GM12878 (cell line): ENCODE results near the gene CLEC16A. TPM values are rescaled to one million over a fixed set of nuclear protein-coding genes. Genes with fewer than 3 reads are reported as not detected.

ENCODE experiments used
- ATAC-seq: fragments of 200-7000 bp; cut with Tn5 transposase; 3 replicates; pipeline ENCODE4 v1.9.1; 2020; ENCODE audit warnings: mild to moderate bottlenecking, moderate library complexity
- BruUV-seq: library from RNA; stranded (reverse); fragments of 400-500 nt; replicated peaks from 2 replicates; lab custom pipeline; 2021; lab: Mats Ljungman, UMichigan
- CTCF ChIA-PET: fragments of 300-600 bp; sonication (Branson Sonifier 250); formaldehyde crosslinking; extraction: SDS; loops from one replicate; lab custom pipeline; 2021; ENCODE audit warnings: inconsistent platforms; lab: Yijun Ruan, JAX
- POLR2A ChIA-PET: fragments of 350-600 bp; formaldehyde crosslinking; extraction: SDS; loops from one replicate; lab custom pipeline; 2021; ENCODE audit warnings: inconsistent platforms; lab: Charles Lee
- RAD21 ChIA-PET: fragments of 300-600 bp; sonication (Branson Sonifier 250); formaldehyde crosslinking; loops from one replicate; lab custom pipeline; 2023; ENCODE audit warnings: antibody characterized with exemption; ENCODE audit not compliant: unreplicated experiment; lab: Charles Lee
- SMC1A ChIA-PET: fragments of 300-600 bp; sonication (Branson Sonifier 250); formaldehyde crosslinking; loops from one replicate; lab custom pipeline; 2023; ENCODE audit not compliant: unreplicated experiment, uncharacterized antibody; lab: Charles Lee
- DNase-seq: peaks from one replicate; pipeline ENCODE4 v3.0.0-alpha.2; 2011; ENCODE audit warnings: low read depth, low spot score
- FAIRE-seq: peaks from 3 replicates; lab custom pipeline; 2011; peaks lifted over from hg19 to GRCh38; lab: Jason Lieb, UNC
- H2AFZ ChIP-seq: 2 replicates; pipeline ENCODE4 v1.6.0; 2011; ENCODE audit warnings: low read depth, low read length, control low read depth; ENCODE audit not compliant: control insufficient read depth
- H3K27ac ChIP-seq: 2 replicates; pipeline ENCODE4 v1.5.1; 2011; ENCODE audit warnings: control low read depth; ENCODE audit not compliant: control insufficient read depth, insufficient read depth
- H3K27me3 ChIP-seq, 2 experiments: replicated peaks in 1 of 2; 2 replicates each; pipeline versions ENCODE4 v1.6.0 to v1.6.1; 2011; ENCODE audit warnings: low read length in 1 of 2; ENCODE audit not compliant: control insufficient read depth in 2 of 2, insufficient read depth in 2 of 2
- H3K36me3 ChIP-seq, 2 experiments: 2 replicates each; pipeline ENCODE4 v1.5.1; 2011; ENCODE audit warnings: low read length in 1 of 2; ENCODE audit not compliant: control insufficient read depth in 2 of 2, insufficient read depth in 2 of 2
- H3K4me1 ChIP-seq: 2 replicates; pipeline ENCODE4 v1.6.1; 2011; ENCODE audit warnings: mild to moderate bottlenecking, low read length, moderate library complexity, mixed read lengths; ENCODE audit not compliant: control insufficient read depth, insufficient read depth
- H3K4me2 ChIP-seq: 2 replicates; pipeline ENCODE4 v1.6.0; 2011; ENCODE audit warnings: control low read depth; ENCODE audit not compliant: control insufficient read depth, insufficient read depth
- H3K4me3 ChIP-seq: fragments of 200-600 bp; sonication (generic); 2 replicates; pipeline ENCODE4 v1.5.1; 2016
- H3K79me2 ChIP-seq: 2 replicates; pipeline ENCODE4 v1.6.0; 2011; ENCODE audit warnings: low read length; ENCODE audit not compliant: control insufficient read depth, insufficient read depth
- H3K9ac ChIP-seq: 2 replicates; pipeline ENCODE4 v1.8.0; 2011; ENCODE audit warnings: low read length, control low read depth, mixed read lengths; ENCODE audit not compliant: control insufficient read depth, insufficient read depth
- H3K9me3 ChIP-seq: replicated peaks from 3 replicates; pipeline ENCODE4 v1.5.1; 2011; ENCODE audit warnings: mild to moderate bottlenecking, low read length; ENCODE audit not compliant: control insufficient read depth, insufficient read depth
- H4K20me1 ChIP-seq: 2 replicates; pipeline ENCODE4 v1.6.0; 2011; ENCODE audit not compliant: control insufficient read depth, insufficient read depth
- BRCA1 ChIP-seq: IDR thresholded peaks from 2 replicates; pipeline ENCODE4 v1.6.1; 2011; ENCODE audit warnings: low read depth, low read length, improper control_type of control experiment
- CREB1 ChIP-seq: IDR thresholded peaks from 2 replicates; pipeline ENCODE4 v1.6.1; 2012; ENCODE audit warnings: low read depth, mild to moderate bottlenecking, inconsistent platforms
- FOXM1 ChIP-seq: IDR thresholded peaks from 2 replicates; pipeline ENCODE4 v1.6.1; 2012; ENCODE audit warnings: low read depth, mild to moderate bottlenecking, inconsistent platforms, low read length, moderate library complexity
- IKZF1 ChIP-seq: fragments of 450-650 bp; conservative IDR thresholded peaks from 2 replicates; pipeline ENCODE4 v1.6.1; 2017; ENCODE audit warnings: antibody characterized with exemption, mild to moderate bottlenecking
- KDM1A ChIP-seq: fragments of 200-600 bp; sonication (generic); IDR thresholded peaks from 2 replicates; pipeline ENCODE4 v1.6.1; 2016; ENCODE audit warnings: borderline replicate concordance
- MEF2B ChIP-seq: fragments of 450-650 bp; IDR thresholded peaks from 2 replicates; pipeline ENCODE4 v1.6.1; 2018; ENCODE audit warnings: mild to moderate bottlenecking, moderate library complexity; ENCODE audit not compliant: partially characterized antibody, poor library complexity, severe bottlenecking
- MYB ChIP-seq: fragments of 150-350 bp; IDR thresholded peaks from 2 replicates; pipeline ENCODE4 v1.6.1; 2014; ENCODE audit warnings: mild to moderate bottlenecking, low read depth, low read length, borderline replicate concordance
- NRF1 ChIP-seq: conservative IDR thresholded peaks from 2 replicates; pipeline ENCODE4 v1.6.1; 2011; ENCODE audit warnings: mild to moderate bottlenecking, low read depth, low read length, improper control_type of control experiment
- POLR2AphosphoS5 ChIP-seq: IDR thresholded peaks from 2 replicates; pipeline ENCODE4 v1.6.1; 2011; ENCODE audit warnings: mild to moderate bottlenecking, low read length, inconsistent platforms
- RAD51 ChIP-seq: fragments of 450-650 bp; IDR thresholded peaks from 2 replicates; pipeline ENCODE4 v1.6.1; 2016; ENCODE audit warnings: moderate library complexity, mild to moderate bottlenecking, inconsistent platforms
- SREBF1 ChIP-seq: IDR thresholded peaks from 2 replicates; pipeline ENCODE4 v1.6.1; 2012; ENCODE audit warnings: mild to moderate bottlenecking, low read length
- STAT3 ChIP-seq: IDR thresholded peaks from 2 replicates; pipeline ENCODE4 v1.6.1; 2011; ENCODE audit warnings: low read depth, low read length, improper control_type of control experiment
- TAF1 ChIP-seq: IDR thresholded peaks from 2 replicates; pipeline ENCODE4 v1.6.1; 2011; ENCODE audit warnings: mild to moderate bottlenecking, low read depth, low read length, borderline replicate concordance
- ZNF207 ChIP-seq: fragments of 450-650 bp; IDR thresholded peaks from 2 replicates; pipeline ENCODE4 v1.6.1; 2014; ENCODE audit warnings: antibody characterized with exemption, mild to moderate bottlenecking, borderline replicate concordance
- ZNF24 ChIP-seq: fragments of 450-650 bp; IDR thresholded peaks from 2 replicates; pipeline ENCODE4 v1.6.1; 2017; ENCODE audit warnings: antibody characterized with exemption, mild to moderate bottlenecking
- ZSCAN29 ChIP-seq: fragments of 450-650 bp; IDR thresholded peaks from 2 replicates; pipeline ENCODE4 v1.6.1; 2017; ENCODE audit warnings: mild to moderate bottlenecking, moderate library complexity
- WGBS: methylation state at CpG from one replicate; pipeline ENCODE4 v1.1.6; 2016; ENCODE audit warnings: low lambda C conversion rate; ENCODE audit not compliant: insufficient replicate concordance, insufficient coverage; ENCODE audit errors: missing lambda C conversion rate; 5-methylcytosine and 5-hydroxymethylcytosine counted together
- in situ Hi-C: fragments of 300-500 bp; cut with MboI; formaldehyde crosslinking; loops from 9 replicates; pipeline ENCODE4 v1.14.3; 2018; ENCODE audit warnings: mixed read lengths
- intact Hi-C: fragments of 100-400 bp; cut with micrococcal nuclease; formaldehyde crosslinking; loops from one replicate; pipeline ENCODE4 v1.14.2; 2022; ENCODE audit not compliant: unreplicated experiment
- polyA plus RNA-seq, 11 experiments: library from polyadenylated mRNA; depleted of rRNA in 4 of 11; unstranded in 6 of 11; stranded (reverse) in 5 of 11; fragments of >200 nt; fragmentation: Nextera tagmentation in 4 of 11; fragmentation: Illumina TruSeq in 1 of 11; extraction: Ambion mirVana in 4 of 11; extraction: Trizol in 1 of 11; gene quantifications; 1 replicate in 1 of 11; 2 replicates in 10 of 11; pipeline versions ENCODE4 v1.2.1 to v1.2.3, GENCODE V29; 2011 to 2016; ENCODE audit warnings: inconsistent platforms in 2 of 11, missing spikeins in 2 of 11, low read depth in 1 of 11
- total RNA-seq, 4 experiments: library from RNA; depleted of rRNA in 3 of 4; stranded (reverse); fragments of >200 nt in 3 of 4; fragmentation: Illumina TruSeq in 1 of 4; extraction: Trizol in 1 of 4; gene quantifications; 2 replicates each; pipeline versions ENCODE4 v1.2.1 to v1.2.3, GENCODE V29; 2013 to 2021
- TF ChIP-seq, protein P1 (sequence below): IDR thresholded peaks from 2 replicates; pipeline ENCODE4 v1.6.1; 2012; ENCODE audit warnings: low read depth, low read length, improper control_type of control experiment

The CLEC16A gene
- total and polyA plus RNA-seq, 10 of the 15 experiments (the other 5 are each of a cell fraction or from before 2014, with no cell fraction given): 1.5 to 28.8 (median 19.2) TPM

- in situ Hi-C loops: no loop called here
Observed at GRCh38 chr16:11149011-11149616, 204.8 kb downstream of the CLEC16A start.

DNA sequence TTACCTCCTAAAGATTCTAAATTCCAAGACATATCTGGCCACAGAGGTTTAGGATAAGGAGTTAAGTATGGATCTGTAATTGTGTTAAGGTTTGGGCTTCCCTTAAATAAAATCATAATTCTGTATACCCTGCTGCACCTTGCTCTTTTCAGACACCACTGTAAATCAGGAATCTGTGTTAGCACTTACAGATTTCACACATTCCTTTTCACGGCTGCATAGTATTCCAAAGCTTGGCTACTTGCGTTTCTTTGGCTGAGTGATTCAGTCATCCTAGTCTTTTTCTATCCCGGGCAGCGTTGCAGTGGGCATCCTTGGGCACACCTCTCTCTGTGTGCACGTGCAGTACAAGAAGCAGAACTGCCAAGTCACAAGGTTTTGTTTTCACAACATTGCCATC lies 205.8 kb downstream of the CLEC16A start:
- in situ Hi-C loops: no loop called here
- Histone ChIP-seq H3K9ac (no peak overlapping the region), H2AFZ (no peak overlapping the region), H3K4me3 (no peak overlapping the region), H4K20me1 (no peaks in the 10 kb centered on the region), H3K36me3 (peaks cover 0 to 1% of the 10 kb centered on the region in 2 experiments; a peak in 1 of 4 replicates), H3K27me3 (no peaks in the 10 kb centered on the region), H3K9me3 (no peaks in the 10 kb centered on the region), H3K27ac (no peak overlapping the region), H3K4me1 (no peaks in the 10 kb centered on the region), H3K79me2 (no peaks in the 10 kb centered on the region), H3K4me2 (no peak overlapping the region)
- no TSS peak for BruUV-seq
- intact Hi-C loops: no loop called here
- WGBS: 98% methylated on average over 5 of the region's 5 CpGs
- ChIA-PET SMC1A (interaction anchor here (0.5 kb wide), 1 partner anchor 12 kb away, joined by 3 read pairs; no protein-coding TSS in a partner anchor), CTCF (interaction anchor here (0.7 kb wide), 1 partner anchor 258 kb away, joined by 3 read pairs; no protein-coding TSS in a partner anchor), POLR2A (no interaction called here), RAD21 (interaction anchor here (1.4 kb wide), 1 partner anchor 64 kb away, joined by 3 read pairs; no protein-coding TSS in a partner anchor)
- ATAC-seq: no peak
- no peak for FAIRE-seq
- no peak for DNase-seq
- no peak for TF ChIP-seq NRF1
- no peak for TF ChIP-seq MEF2B
- no peak for TF ChIP-seq FOXM1
- no peak for TF ChIP-seq STAT3
- TF ChIP-seq SREBF1: no peak
- TF ChIP-seq IKZF1: no peak
- no peak for TF ChIP-seq ZNF207
- TF ChIP-seq TAF1: no peak
- TF ChIP-seq KDM1A: no peak
- no peak for TF ChIP-seq MYB
- TF ChIP-seq, protein P1, sequence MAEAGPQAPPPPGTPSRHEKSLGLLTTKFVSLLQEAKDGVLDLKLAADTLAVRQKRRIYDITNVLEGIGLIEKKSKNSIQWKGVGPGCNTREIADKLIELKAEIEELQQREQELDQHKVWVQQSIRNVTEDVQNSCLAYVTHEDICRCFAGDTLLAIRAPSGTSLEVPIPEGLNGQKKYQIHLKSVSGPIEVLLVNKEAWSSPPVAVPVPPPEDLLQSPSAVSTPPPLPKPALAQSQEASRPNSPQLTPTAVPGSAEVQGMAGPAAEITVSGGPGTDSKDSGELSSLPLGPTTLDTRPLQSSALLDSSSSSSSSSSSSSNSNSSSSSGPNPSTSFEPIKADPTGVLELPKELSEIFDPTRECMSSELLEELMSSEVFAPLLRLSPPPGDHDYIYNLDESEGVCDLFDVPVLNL: no peak
- TF ChIP-seq ZSCAN29: no peak
- no peak for TF ChIP-seq RAD51
- TF ChIP-seq ZNF24: no peak

More at GRCh38 chr16:11149011-11149616, 204.8 kb downstream of the CLEC16A start:
- H3K9me3 ChIP-seq: no peaks in the 10 kb centered on the region
- POLR2A ChIA-PET: interaction anchor here (0.7 kb wide), 1 partner anchor 491 kb away, joined by 3 read pairs; no protein-coding TSS in a partner anchor
- no peaks in the 10 kb centered on the region for H3K79me2 ChIP-seq
- SMC1A ChIA-PET: no interaction called here
- peaks cover 0 to 1% of the 10 kb centered on the region in 2 experiments; a peak in 2 of 4 replicates for H3K36me3 ChIP-seq
- H2AFZ ChIP-seq: no peak overlapping the region
- BruUV-seq: no TSS peak
- H3K27ac ChIP-seq: no peak overlapping the region
- CTCF ChIA-PET: interaction anchor here (0.6 to 0.8 kb wide), 2 partner anchors 8 to 551 kb away, joined by 3 read pairs; no protein-coding TSS in a partner anchor
- FAIRE-seq: no peak
- H4K20me1 ChIP-seq: no peaks in the 10 kb centered on the region
- H3K27me3 ChIP-seq: no peaks in the 10 kb centered on the region
- no peak overlapping the region for H3K4me2 ChIP-seq
- H3K4me1 ChIP-seq: no peaks in the 10 kb centered on the region
- RAD21 ChIA-PET: interaction anchor here (0.9 to 1.4 kb wide), 2 partner anchors 10 to 65 kb away, joined by 3 read pairs; no protein-coding TSS in a partner anchor
- no peak overlapping the region for H3K4me3 ChIP-seq
- intact Hi-C loops: no loop called here
- no peak for ATAC-seq
- no peak overlapping the region for H3K9ac ChIP-seq
- WGBS: 96% methylated on average over 5 of the region's 5 CpGs
- DNase-seq: no peak
- no peak for TF ChIP-seq CREB1
- no peak for TF ChIP-seq BRCA1
- TF ChIP-seq POLR2AphosphoS5: no peak
